Ectodermal cell (in vitro differentiated cells): Measurements from ENCODE around the gene DGKI.

Source experiments
- H3K27ac ChIP-seq: 2 replicates; pipeline ENCODE4 v1.7.0; 2013; ENCODE audit warnings: mild to moderate bottlenecking, low read depth, low read length; ENCODE audit not compliant: insufficient read depth, poor library complexity, severe bottlenecking
- H3K27me3 ChIP-seq: 2 replicates; pipeline ENCODE4 v1.7.0; 2013; ENCODE audit warnings: mild to moderate bottlenecking, low read length; ENCODE audit not compliant: insufficient read depth, control insufficient read depth, poor library complexity, severe bottlenecking
- H3K36me3 ChIP-seq: one replicate; pipeline ENCODE4 v1.7.0; 2013; ENCODE audit warnings: low read length; ENCODE audit not compliant: control insufficient read depth, insufficient read depth
- H3K4me1 ChIP-seq: one replicate; pipeline ENCODE4 v1.7.0; 2013; ENCODE audit warnings: low read length; ENCODE audit not compliant: control insufficient read depth, insufficient read depth
- H3K4me3 ChIP-seq: 2 replicates; pipeline ENCODE4 v1.7.0; 2013; ENCODE audit warnings: low read depth, low read length, control low read depth; ENCODE audit not compliant: insufficient read depth
- H3K9me3 ChIP-seq: 2 replicates; pipeline ENCODE4 v1.7.0; 2013; ENCODE audit warnings: mild to moderate bottlenecking, low read length, moderate library complexity; ENCODE audit not compliant: control insufficient read depth
- WGBS, 2 experiments: methylation state at CpG; one replicate each; pipeline ENCODE4 v1.1.7; 2013; ENCODE audit warnings: missing lambda C conversion rate in 2 of 2; 5-methylcytosine and 5-hydroxymethylcytosine counted together

DGKI gene

DNA sequence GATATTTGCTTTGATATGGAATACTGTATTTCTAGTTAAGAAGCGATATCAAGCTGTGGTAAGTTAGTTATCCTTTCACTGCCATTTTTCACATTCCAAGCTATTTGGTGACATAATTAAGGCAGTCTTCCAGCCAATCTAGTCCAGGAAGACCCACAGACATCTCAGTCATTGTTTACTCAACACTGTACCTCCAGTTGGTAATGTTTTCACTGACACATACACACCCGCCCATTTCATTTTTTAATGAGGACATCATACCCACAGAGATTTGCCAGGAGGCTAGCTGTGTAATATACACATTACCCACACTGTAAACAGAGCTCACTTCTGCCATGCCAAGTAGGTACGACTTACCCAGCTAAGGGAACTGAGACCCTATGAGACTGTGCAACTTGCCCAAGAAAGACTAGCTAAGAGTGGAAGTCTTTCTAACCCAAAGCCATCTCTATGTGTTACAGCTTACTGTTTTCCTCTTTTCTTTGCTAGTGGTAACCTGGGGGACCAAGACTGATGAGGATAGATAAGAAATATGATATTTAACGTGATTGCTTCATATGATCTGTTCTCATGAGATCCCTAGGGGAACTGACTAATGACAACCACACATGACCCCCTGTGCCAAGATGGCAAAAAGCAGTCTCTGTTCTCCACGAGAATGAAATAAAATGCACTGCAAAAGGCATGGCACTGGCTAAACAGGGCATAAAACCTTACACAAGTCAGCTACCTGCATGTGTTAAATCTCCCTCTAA, 179.0 kb downstream of the DGKI start:
- Histone ChIP-seq H3K4me1 (peaks cover 5% of the 10 kb centered on the region), H3K27me3 (no peaks in the 10 kb centered on the region), H3K36me3 (no peaks in the 10 kb centered on the region), H3K4me3 (no peak overlapping the region), H3K27ac (no peak overlapping the region), H3K9me3 (no peaks in the 10 kb centered on the region)
- 94 to 96% methylated on average over 5 of the region's 5 CpGs for WGBS, 2 experiments

DNA sequence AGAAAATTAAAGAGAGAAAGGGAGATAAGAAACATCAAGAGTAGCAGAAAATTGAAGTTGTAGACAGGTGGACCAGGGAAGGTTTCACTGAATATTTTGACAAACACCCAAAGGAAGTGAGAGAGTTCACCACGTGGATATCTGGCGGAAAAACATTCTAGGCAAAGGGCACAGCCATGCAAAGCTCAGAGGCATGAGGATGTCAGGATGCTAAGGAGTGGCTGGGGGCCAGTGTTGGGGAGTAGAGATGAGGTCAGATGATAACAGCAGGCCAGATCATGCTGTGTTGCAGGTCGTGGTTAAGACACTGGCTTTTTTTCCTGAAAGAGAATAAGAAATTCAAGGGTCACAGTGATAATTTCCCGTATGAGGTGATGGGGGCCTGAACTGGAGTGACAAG, 181.9 kb downstream of the DGKI start:
- no peaks in the 10 kb centered on the region for H3K9me3 ChIP-seq
- 63 to 72% methylated on average over 4 of the region's 4 CpGs for WGBS, 2 experiments
- no peak overlapping the region for H3K27ac ChIP-seq
- H3K4me3 ChIP-seq, result no peak overlapping the region
- H3K36me3 ChIP-seq, result no peaks in the 10 kb centered on the region
- no peaks in the 10 kb centered on the region for H3K27me3 ChIP-seq
- peaks cover 5% of the 10 kb centered on the region for H3K4me1 ChIP-seq

DNA sequence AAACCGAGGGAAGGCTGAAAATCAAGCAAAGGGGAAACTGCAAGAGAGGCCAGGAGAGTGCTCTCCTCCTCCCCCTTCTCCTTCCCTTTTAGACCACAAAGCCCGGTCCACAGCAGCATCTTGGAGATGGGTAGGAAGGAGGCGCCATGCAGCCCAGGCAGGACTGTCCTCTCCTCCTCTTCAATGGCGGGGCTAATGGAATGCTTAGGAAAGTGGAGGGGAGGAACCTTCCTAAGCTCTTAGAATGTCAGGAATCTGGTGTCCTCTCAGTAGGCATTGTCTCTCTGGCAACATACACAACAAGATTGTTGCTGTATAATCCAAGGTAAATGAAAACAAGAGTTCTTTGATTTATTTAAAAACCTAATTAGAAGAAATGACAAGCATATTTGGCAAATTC, 185.1 kb downstream of the DGKI start:
- whole genome bisulfite sequencing, 2 experiments, result 70 to 77% methylated on average over 3 to 4 of the region's 4 CpGs
- no peaks in the 10 kb centered on the region for H3K27me3 ChIP-seq
- H3K4me3 ChIP-seq, result no peak overlapping the region
- H3K9me3 ChIP-seq, result no peaks in the 10 kb centered on the region
- H3K36me3 ChIP-seq, result no peaks in the 10 kb centered on the region
- H3K4me1 ChIP-seq, result peaks cover 9% of the 10 kb centered on the region
- H3K27ac ChIP-seq, result peak overlapping the region; percentile 32

DNA sequence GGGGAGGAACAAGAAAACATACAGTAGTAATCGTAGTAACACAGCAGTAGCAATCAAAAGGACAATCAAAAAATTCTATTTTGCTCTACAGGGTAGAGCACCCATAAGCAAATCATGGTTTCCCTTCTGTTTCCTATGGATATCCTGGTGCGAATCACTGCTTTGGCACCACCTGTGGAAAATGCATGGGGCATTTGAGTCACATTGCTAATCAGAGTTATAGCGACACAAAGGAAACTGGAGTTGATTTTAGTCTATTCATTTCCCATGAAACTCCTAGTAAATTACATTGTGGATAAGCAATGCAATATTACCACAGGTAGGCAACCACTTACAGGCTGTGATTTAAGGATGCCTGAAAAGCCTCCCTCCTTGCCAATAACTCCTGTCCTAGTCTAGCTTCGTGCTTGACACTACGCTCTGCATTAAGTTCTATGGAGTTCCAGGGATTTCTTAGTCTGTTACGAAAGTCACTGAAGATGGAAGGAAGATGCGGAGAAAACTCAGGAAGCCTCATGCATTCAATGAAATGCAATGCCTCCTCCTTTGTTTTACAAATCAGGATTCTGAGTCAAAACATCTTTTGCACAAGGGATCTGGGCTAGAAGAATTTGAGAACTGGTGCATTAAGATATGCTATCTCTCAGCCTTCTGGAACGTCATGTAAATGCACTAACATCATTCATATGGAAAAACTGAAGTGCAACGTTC, 188.4 kb downstream of the DGKI start:
- 47 to 51% methylated on average over 8 to 9 of the region's 9 CpGs for WGBS, 2 experiments
- no peak overlapping the region for H3K27ac ChIP-seq
- H3K4me1 ChIP-seq, result peaks cover 4% of the 10 kb centered on the region
- H3K4me3 ChIP-seq, result no peak overlapping the region
- H3K9me3 ChIP-seq, result no peaks in the 10 kb centered on the region
- no peaks in the 10 kb centered on the region for H3K27me3 ChIP-seq
- H3K36me3 ChIP-seq, result no peaks in the 10 kb centered on the region

DNA sequence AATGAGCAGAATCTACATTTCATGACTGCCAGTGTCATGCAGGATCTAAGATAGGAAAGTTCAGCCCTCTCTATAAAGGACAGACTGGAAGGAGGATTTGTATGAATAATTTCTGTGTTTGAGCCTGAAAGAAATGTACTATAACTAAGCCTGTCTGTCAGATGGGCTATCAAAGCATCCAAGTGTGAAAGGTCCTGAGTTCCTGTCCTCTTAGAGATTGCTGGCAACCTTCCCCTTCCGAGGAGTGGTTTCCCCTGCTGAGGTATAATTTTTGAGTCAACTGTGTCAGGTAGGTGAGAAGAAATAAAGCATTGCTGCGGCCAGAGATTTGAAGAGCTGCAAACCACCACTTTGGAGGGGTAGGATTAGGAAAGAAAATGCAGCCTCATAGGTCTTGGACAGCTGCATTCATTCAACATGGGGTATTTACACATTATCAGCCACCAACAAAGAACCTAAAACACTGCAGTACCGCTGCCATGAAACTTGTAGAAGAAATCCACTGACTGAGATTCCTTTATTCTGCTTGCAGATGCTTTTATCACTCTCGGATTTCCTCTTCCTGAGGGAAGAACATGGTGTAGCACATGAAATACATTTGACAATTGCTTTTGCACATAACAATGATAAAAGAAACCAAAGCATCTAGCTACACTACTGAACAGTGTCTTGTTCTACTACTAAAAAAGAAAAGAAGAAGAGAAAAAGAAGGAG, 189.1 kb downstream of the DGKI start:
- Histone ChIP-seq H3K27me3 (no peaks in the 10 kb centered on the region), H3K36me3 (no peaks in the 10 kb centered on the region), H3K27ac (no peak overlapping the region), H3K9me3 (no peaks in the 10 kb centered on the region), H3K4me1 (peaks cover 4% of the 10 kb centered on the region), H3K4me3 (no peak overlapping the region)
- WGBS, 2 experiments, result 70 to 78% methylated on average over 4 of the region's 4 CpGs

DNA sequence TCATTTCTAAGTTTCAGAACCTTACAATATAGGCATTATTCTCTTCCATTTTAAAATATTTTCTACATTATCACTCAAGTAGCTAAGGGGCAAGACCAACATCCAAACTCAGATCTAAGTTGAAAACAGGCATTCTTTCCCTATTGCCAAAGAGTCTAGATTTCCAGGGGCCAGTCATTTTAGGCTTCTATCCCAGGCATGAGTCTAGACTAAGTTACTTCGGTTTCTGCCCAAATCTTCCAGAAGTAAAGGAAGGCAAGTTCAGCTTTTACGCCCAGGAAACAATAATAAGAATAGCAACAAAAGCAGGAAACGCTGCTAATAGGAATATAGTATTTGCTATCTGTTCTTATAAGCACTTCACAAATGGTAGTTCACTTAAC, 189.9 kb downstream of the DGKI start:
- Histone ChIP-seq H3K27me3 (no peaks in the 10 kb centered on the region), H3K4me3 (no peak overlapping the region), H3K36me3 (no peaks in the 10 kb centered on the region), H3K4me1 (peaks cover 4% of the 10 kb centered on the region), H3K9me3 (no peaks in the 10 kb centered on the region), H3K27ac (no peak overlapping the region)
- 93 to 95% methylated on average over 3 of the region's 3 CpGs for WGBS, 2 experiments

DNA sequence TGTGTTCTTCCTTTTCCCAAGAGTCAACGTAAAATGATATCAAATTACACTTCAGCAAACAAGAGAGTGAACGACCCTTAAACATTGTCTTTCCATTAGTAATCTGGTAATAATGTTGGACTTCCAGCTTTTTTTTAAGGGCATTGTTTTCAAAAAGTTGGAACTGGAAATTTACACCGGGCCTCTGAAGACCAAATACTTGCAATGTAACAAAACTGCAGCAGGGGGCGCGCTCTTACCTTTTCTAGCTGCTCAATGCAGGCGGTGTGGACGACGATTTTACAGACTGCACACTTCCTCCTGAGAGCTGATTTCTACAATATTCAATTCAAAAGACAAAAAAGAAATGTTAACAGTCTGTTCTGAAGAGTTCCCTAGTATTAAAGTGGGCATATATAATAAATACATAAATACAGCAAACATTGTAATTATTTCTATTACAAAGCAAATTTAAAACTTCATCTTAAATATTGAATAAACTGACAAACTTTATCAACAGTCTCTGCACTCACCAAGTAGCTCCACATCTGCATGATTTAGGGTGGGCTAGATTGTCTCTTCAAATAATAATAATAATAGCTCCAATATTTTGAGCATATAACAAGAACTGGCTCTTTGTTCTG, 190.4 kb downstream of the DGKI start:
- no peak overlapping the region for H3K27ac ChIP-seq
- H3K9me3 ChIP-seq, result no peaks in the 10 kb centered on the region
- no peaks in the 10 kb centered on the region for H3K27me3 ChIP-seq
- H3K4me1 ChIP-seq, result peaks cover 4% of the 10 kb centered on the region
- H3K36me3 ChIP-seq, result no peaks in the 10 kb centered on the region
- WGBS, 2 experiments, result 11% methylated on average over 8 of the region's 8 CpGs
- no peak overlapping the region for H3K4me3 ChIP-seq

DNA sequence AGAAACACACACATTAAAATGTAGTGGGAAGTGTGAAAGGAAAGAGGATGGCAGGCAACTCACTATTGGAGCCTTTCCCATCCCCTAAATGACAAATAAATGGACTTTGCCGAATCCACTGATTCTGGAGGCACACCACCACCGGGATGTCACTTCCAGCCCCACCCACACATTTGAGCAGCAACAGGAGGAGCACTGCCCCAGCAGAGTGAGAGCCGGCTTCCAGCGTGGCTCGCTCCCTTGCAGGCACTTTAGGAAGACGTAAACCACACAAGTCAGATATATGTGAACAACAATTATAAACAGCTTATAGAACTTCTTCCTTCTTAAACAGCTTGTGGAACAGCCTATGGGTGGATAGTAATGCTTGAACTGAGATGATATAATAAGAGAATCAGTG, 191.0 kb downstream of the DGKI start:
- Histone ChIP-seq H3K27me3 (no peaks in the 10 kb centered on the region), H3K27ac (no peak overlapping the region), H3K4me3 (no peak overlapping the region), H3K36me3 (no peaks in the 10 kb centered on the region), H3K9me3 (no peaks in the 10 kb centered on the region), H3K4me1 (peaks cover 4% of the 10 kb centered on the region)
- 72 to 77% methylated on average over 6 of the region's 6 CpGs for WGBS, 2 experiments

DNA sequence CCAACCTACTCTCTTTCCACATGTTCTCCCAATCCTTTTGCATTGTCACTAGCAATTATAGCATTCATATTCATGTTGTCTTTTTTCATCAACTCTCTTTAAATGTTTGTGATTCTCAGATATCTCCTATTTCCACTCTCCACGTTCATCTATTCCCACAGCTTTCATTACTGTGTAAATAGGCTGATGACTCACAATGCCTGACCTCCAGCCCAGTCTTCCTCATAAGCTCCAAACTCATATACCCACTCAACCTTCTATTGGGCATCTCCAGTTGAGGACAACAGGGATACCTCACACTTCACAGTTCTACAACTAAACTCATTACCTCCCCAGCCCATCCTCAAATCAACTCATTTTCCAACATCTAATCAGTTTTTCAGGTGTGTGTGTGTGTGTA, 194.1 kb downstream of the DGKI start:
- WGBS, 2 experiments, result 80 to 81% methylated on average over 1 of the region's 1 CpG
- H3K27me3 ChIP-seq, result no peaks in the 10 kb centered on the region
- H3K4me1 ChIP-seq, result no peaks in the 10 kb centered on the region
- no peak overlapping the region for H3K4me3 ChIP-seq
- H3K9me3 ChIP-seq, result no peaks in the 10 kb centered on the region
- H3K36me3 ChIP-seq, result no peaks in the 10 kb centered on the region
- H3K27ac ChIP-seq, result no peak overlapping the region
